Neural progenitor cell (in vitro differentiated cells): Measurements from ENCODE around the gene KLF9. TPM values are rescaled to one million over a fixed set of nuclear protein-coding genes. Genes with fewer than 3 reads are reported as not detected.

Source experiments
- DNase-seq: peaks from one replicate; pipeline ENCODE4 v3.0.0-alpha.2; 2016; ENCODE audit warnings: low spot score
- H2AFZ ChIP-seq: fragments of 200-600 bp; sonication (generic); replicated peaks from 2 replicates; pipeline ENCODE4 v1.6.1; 2016; ENCODE audit warnings: antibody characterized with exemption
- H3F3A ChIP-seq: fragments of 200-600 bp; sonication (generic); 2 replicates; pipeline ENCODE4 v1.6.1; 2016; ENCODE audit warnings: antibody characterized with exemption, low read depth
- H3K27ac ChIP-seq: fragments of 200-600 bp; sonication (generic); 2 replicates; pipeline ENCODE4 v1.5.1; 2016; ENCODE audit warnings: mild to moderate bottlenecking
- H3K27me3 ChIP-seq: fragments of 200-600 bp; sonication (generic); 2 replicates; pipeline ENCODE4 v1.6.1; 2016; ENCODE audit warnings: mild to moderate bottlenecking, moderate library complexity
- H3K36me3 ChIP-seq: fragments of 200-600 bp; sonication (generic); 2 replicates; pipeline ENCODE4 v1.5.1; 2016
- H3K4me1 ChIP-seq: fragments of 200-600 bp; sonication (generic); 2 replicates; pipeline ENCODE4 v1.6.1; 2016; ENCODE audit warnings: mixed run types
- H3K4me2 ChIP-seq: fragments of 200-600 bp; sonication (generic); 2 replicates; pipeline ENCODE4 v1.6.1; 2016
- H3K4me3 ChIP-seq: fragments of 200-600 bp; sonication (generic); 2 replicates; pipeline ENCODE4 v1.5.1; 2016
- H3K79me2 ChIP-seq: fragments of 200-600 bp; sonication (generic); 2 replicates; pipeline ENCODE4 v1.6.1; 2016; ENCODE audit warnings: low read depth
- H3K9ac ChIP-seq: fragments of 200-600 bp; sonication (generic); 2 replicates; pipeline ENCODE4 v1.6.1; 2016
- H3K9me3 ChIP-seq: fragments of 200-600 bp; sonication (generic); 2 replicates; pipeline ENCODE4 v1.5.1; 2016; ENCODE audit warnings: low read depth
- H4K20me1 ChIP-seq: fragments of 200-600 bp; sonication (generic); 2 replicates; pipeline ENCODE4 v1.6.1; 2016; ENCODE audit warnings: low read depth
- H3K27ac Mint-ChIP-seq: 3 replicates; pipeline ENCODE4 v1.8.0; 2021; ENCODE audit warnings: mixed read lengths
- H3K27me3 Mint-ChIP-seq: 2 replicates; pipeline ENCODE4 v1.8.0; 2022; ENCODE audit warnings: low read depth, mild to moderate bottlenecking, inconsistent platforms, moderate library complexity, mixed read lengths; ENCODE audit not compliant: insufficient read depth
- H3K36me3 Mint-ChIP-seq: 3 replicates; pipeline ENCODE4 v1.8.0; 2021; ENCODE audit warnings: mixed read lengths
- H3K4me1 Mint-ChIP-seq: 3 replicates; pipeline ENCODE4 v1.8.0; 2021; ENCODE audit warnings: mixed read lengths
- H3K4me3 Mint-ChIP-seq: 3 replicates; pipeline ENCODE4 v1.8.0; 2021; ENCODE audit warnings: mild to moderate bottlenecking, moderate library complexity, mixed read lengths
- H3K9me3 Mint-ChIP-seq: 3 replicates; pipeline ENCODE4 v1.8.0; 2020; ENCODE audit warnings: mixed read lengths
- EZH2 ChIP-seq: fragments of 200-600 bp; sonication (generic); IDR thresholded peaks from 2 replicates; pipeline ENCODE4 v1.6.1; 2017; ENCODE audit warnings: antibody characterized with exemption, mild to moderate bottlenecking, moderate library complexity
- EZH2phosphoT487 ChIP-seq: fragments of 200-600 bp; sonication (generic); IDR thresholded peaks from 2 replicates; pipeline ENCODE4 v1.6.1; 2017; ENCODE audit warnings: antibody characterized with exemption
- total RNA-seq: library from RNA; depleted of rRNA; stranded (reverse); fragments of >200 nt; gene quantifications from 2 replicates; pipeline ENCODE4 v1.2.3, GENCODE V29; 2015; ENCODE audit warnings: low replicate concordance
- TF ChIP-seq, protein P1 (sequence below): fragments of 200-600 bp; sonication (generic); IDR thresholded peaks from 2 replicates; pipeline ENCODE4 v1.5.1; 2017; ENCODE audit warnings: antibody characterized with exemption, mild to moderate bottlenecking

KLF9 gene
- total RNA-seq, 1 donor from 2014 or later: 0.41 TPM

- Histone ChIP-seq H3F3A (peaks cover 35% of the 10 kb centered on the region), H3K9ac (no peak overlapping the region), H3K27me3 (peaks cover 63% of the 10 kb centered on the region), H4K20me1 (no peaks in the 10 kb centered on the region), H2AFZ (peak overlapping the region; percentile 84), H3K27ac (no peak overlapping the region), H3K79me2 (no peaks in the 10 kb centered on the region), H3K4me1 (peaks cover 15% of the 10 kb centered on the region), H3K4me2 (peak overlapping the region; percentile 97), H3K4me3 (peak overlapping the region; percentile 55), H3K9me3 (no peaks in the 10 kb centered on the region), H3K36me3 (no peaks in the 10 kb centered on the region)
- Mint-ChIP-seq H3K9me3 (no peaks in the 10 kb centered on the region), H3K27me3 (peaks cover 24% of the 10 kb centered on the region), H3K27ac (no peak overlapping the region), H3K4me1 (peaks cover 22% of the 10 kb centered on the region), H3K36me3 (no peaks in the 10 kb centered on the region), H3K4me3 (peak overlapping the region; percentile 92)
- peak; percentile 83 for DNase-seq
- peak; percentile 35 for TF ChIP-seq EZH2
- TF ChIP-seq EZH2phosphoT487: no peak
- TF ChIP-seq, protein P1, sequence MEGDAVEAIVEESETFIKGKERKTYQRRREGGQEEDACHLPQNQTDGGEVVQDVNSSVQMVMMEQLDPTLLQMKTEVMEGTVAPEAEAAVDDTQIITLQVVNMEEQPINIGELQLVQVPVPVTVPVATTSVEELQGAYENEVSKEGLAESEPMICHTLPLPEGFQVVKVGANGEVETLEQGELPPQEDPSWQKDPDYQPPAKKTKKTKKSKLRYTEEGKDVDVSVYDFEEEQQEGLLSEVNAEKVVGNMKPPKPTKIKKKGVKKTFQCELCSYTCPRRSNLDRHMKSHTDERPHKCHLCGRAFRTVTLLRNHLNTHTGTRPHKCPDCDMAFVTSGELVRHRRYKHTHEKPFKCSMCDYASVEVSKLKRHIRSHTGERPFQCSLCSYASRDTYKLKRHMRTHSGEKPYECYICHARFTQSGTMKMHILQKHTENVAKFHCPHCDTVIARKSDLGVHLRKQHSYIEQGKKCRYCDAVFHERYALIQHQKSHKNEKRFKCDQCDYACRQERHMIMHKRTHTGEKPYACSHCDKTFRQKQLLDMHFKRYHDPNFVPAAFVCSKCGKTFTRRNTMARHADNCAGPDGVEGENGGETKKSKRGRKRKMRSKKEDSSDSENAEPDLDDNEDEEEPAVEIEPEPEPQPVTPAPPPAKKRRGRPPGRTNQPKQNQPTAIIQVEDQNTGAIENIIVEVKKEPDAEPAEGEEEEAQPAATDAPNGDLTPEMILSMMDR: no peak
These were observed 6.2 kb upstream of the KLF9 start for GRCh38 chr9:70420441-70421271.

DNA sequence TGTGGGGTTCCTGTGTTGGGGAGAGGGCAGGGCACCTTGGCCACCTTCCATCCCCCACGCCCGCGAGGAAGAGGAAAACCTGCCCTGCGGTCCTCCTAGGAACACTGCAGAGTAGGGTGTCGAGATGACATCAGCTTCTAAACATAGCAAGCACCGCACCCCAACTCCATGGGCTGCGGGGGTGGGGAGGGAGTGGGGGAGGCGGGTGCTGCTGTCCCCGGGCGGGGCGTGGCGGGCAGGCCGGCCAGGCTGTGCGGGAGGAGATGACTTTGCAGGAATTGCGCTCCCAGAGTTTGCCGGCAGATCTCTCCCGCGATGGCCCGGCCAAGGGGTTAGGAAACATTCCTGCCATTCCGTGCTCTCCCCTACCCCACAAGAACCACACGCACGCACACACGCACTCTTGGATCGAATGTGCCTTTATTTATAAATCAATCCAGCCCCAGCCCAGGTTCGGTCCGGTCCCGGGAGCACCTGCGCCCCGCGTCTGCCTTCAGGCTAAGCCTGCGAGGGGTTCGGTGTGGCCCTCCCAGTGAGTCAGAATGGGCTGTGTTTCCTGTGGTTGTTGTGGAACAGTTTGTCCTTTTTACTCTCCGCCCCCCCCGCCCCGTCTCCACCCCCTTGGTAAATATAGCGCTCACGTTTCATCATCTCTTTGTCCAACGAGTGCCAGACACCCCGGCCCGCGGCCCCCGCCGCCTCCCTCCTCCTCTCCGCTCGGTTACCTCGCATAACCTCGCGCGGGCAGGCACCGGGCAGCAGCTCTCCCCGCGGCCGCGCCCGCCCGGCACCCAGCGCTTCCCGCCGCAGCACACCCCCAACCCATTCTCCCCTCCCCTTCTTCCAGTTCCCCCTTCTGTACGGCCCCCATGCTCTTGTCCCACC lies 5.3 kb upstream of the KLF9 start:
- Histone ChIP-seq H4K20me1 (no peaks in the 10 kb centered on the region), H2AFZ (peak overlapping the region; percentile 84), H3K36me3 (no peaks in the 10 kb centered on the region), H3K4me3 (peak overlapping the region; percentile 55), H3K4me2 (peak overlapping the region; percentile 97), H3K27me3 (peaks cover 71% of the 10 kb centered on the region), H3K4me1 (peaks cover 15% of the 10 kb centered on the region), H3K9me3 (no peaks in the 10 kb centered on the region), H3K9ac (no peak overlapping the region), H3F3A (peaks cover 35% of the 10 kb centered on the region), H3K79me2 (no peaks in the 10 kb centered on the region), H3K27ac (no peak overlapping the region)
- peak; percentile 87 for DNase-seq
- Mint-ChIP-seq H3K27ac (no peak overlapping the region), H3K4me1 (peaks cover 22% of the 10 kb centered on the region), H3K27me3 (peaks cover 21% of the 10 kb centered on the region), H3K9me3 (no peaks in the 10 kb centered on the region), H3K36me3 (no peaks in the 10 kb centered on the region), H3K4me3 (peak overlapping the region; percentile 92)
- TF ChIP-seq EZH2: no peak
- no peak for TF ChIP-seq EZH2phosphoT487
- TF ChIP-seq, protein P1: peak; percentile 21

- peak; percentile 89 for DNase-seq
- Mint-ChIP-seq H3K27me3 (peaks cover 22% of the 10 kb centered on the region), H3K4me1 (peaks cover 29% of the 10 kb centered on the region), H3K36me3 (no peaks in the 10 kb centered on the region), H3K9me3 (no peaks in the 10 kb centered on the region), H3K4me3 (peak overlapping the region; percentile 92), H3K27ac (no peak overlapping the region)
- Histone ChIP-seq H4K20me1 (no peaks in the 10 kb centered on the region), H3K27me3 (peaks cover 78% of the 10 kb centered on the region), H3K9me3 (no peaks in the 10 kb centered on the region), H3F3A (peaks cover 41% of the 10 kb centered on the region), H3K27ac (no peak overlapping the region), H3K36me3 (no peaks in the 10 kb centered on the region), H3K9ac (no peak overlapping the region), H3K79me2 (no peaks in the 10 kb centered on the region), H3K4me2 (peak overlapping the region; percentile 97), H3K4me3 (peak overlapping the region; percentile 55), H3K4me1 (peaks cover 15% of the 10 kb centered on the region), H2AFZ (peak overlapping the region; percentile 29)
- TF ChIP-seq EZH2phosphoT487 (no peak), EZH2 (peak; percentile 57)
- TF ChIP-seq, protein P1: no peak
These were observed 4.5 kb upstream of the KLF9 start for GRCh38 chr9:70418822-70419555.
